KMS-11 (cell line): ENCODE measurements around the gene CHCHD6.

Source experiments
- H2AFZ ChIP-seq: fragments of 200-600 bp; sonication (generic); 2 replicates; pipeline ENCODE4 v1.6.1; 2016; ENCODE audit warnings: antibody characterized with exemption, mixed run types, low read depth
- H3K27ac ChIP-seq: fragments of 200-600 bp; sonication (generic); 2 replicates; pipeline ENCODE4 v1.6.1; 2016; ENCODE audit warnings: mild to moderate bottlenecking, mixed run types
- H3K27me3 ChIP-seq: fragments of 200-600 bp; sonication (generic); 2 replicates; pipeline ENCODE4 v1.6.1; 2017; ENCODE audit warnings: mild to moderate bottlenecking, low read depth, mixed run types, moderate library complexity; ENCODE audit not compliant: insufficient read depth
- H3K36me3 ChIP-seq: fragments of 200-600 bp; sonication (generic); 2 replicates; pipeline ENCODE4 v1.6.1; 2017; ENCODE audit warnings: mild to moderate bottlenecking, mixed run types; ENCODE audit not compliant: insufficient read depth
- H3K4me1 ChIP-seq: fragments of 200-600 bp; sonication (generic); 2 replicates; pipeline ENCODE4 v1.6.1; 2016; ENCODE audit warnings: mild to moderate bottlenecking, low read depth, mixed run types; ENCODE audit not compliant: poor library complexity, severe bottlenecking
- H3K4me2 ChIP-seq: fragments of 200-600 bp; sonication (generic); 2 replicates; pipeline ENCODE4 v1.7.0; 2016; ENCODE audit warnings: mild to moderate bottlenecking, mixed run types
- H3K4me3 ChIP-seq: fragments of 200-600 bp; sonication (generic); IDR thresholded peaks from 2 replicates; pipeline ENCODE4 v1.6.1; 2017; ENCODE audit warnings: low read depth, low read length, mixed read lengths; ENCODE audit not compliant: insufficient read depth
- H3K79me2 ChIP-seq: fragments of 200-600 bp; sonication (generic); 2 replicates; pipeline ENCODE4 v1.6.1; 2016; ENCODE audit warnings: low read depth, mixed run types; ENCODE audit not compliant: insufficient read depth
- H3K9ac ChIP-seq: fragments of 200-600 bp; sonication (generic); 2 replicates; pipeline ENCODE4 v1.6.1; 2016; ENCODE audit warnings: mild to moderate bottlenecking, mixed run types
- H4K20me1 ChIP-seq: fragments of 200-600 bp; sonication (generic); 2 replicates; pipeline ENCODE4 v1.6.1; 2016; ENCODE audit warnings: mild to moderate bottlenecking, mixed run types; ENCODE audit not compliant: insufficient read depth
- TF ChIP-seq, protein P1 (sequence below): fragments of 200-600 bp; sonication (generic); conservative IDR thresholded peaks from 2 replicates; pipeline ENCODE4 v1.6.1; 2017; ENCODE audit warnings: low read depth, mild to moderate bottlenecking, antibody characterized with exemption, low read length, moderate library complexity, mixed read lengths

CHCHD6 gene

DNA sequence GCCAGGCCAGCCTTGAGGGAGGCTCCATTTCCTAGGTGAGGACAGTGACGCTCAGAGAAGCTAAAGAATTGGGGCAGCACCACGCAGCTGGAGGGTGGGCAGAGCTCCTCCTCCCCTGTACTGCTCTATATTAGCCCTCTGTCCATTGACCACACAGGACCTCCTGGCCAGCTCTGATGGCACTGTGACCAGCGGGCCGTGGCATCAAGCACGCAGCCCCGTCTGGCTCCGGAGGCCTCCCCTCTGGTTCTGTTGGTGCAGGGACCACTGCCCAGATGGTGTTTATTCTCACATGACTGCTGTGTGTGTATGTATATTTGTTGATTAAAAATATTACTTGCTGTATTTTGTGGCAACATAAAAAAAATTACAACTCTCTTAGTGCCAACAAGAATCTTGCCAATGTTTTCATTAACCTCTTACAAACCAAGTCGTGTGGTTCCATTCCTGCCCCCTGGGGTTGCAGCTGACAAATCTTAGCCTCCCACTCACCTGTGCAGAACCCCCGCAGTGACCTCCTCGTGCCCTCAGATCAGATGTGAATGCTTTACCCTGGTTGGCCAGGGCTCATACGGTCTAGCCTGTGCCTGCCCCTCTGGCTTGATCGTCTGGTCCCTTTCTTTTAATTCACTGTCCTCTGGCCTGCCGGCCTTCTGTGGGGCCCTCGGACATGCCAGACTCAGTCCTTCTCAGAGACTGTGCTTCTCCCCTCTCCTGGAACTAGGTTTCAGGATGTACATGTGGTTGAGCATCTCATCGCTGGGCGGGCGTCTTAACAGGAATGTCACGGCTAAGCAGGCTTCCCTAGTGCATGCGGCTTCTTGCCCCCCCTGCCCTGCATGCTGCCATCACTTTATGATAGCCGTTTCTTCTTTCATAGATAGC, 14.8 kb downstream of the CHCHD6 start:
- H3K4me2 ChIP-seq, result no peak overlapping the region
- H3K79me2 ChIP-seq, result 0 out of 2 replicates have a peak, but pooled peaks cover 9% of the 10 kb centered on the region
- H3K27me3 ChIP-seq, result no peaks in the 10 kb centered on the region
- TF ChIP-seq, protein P1, sequence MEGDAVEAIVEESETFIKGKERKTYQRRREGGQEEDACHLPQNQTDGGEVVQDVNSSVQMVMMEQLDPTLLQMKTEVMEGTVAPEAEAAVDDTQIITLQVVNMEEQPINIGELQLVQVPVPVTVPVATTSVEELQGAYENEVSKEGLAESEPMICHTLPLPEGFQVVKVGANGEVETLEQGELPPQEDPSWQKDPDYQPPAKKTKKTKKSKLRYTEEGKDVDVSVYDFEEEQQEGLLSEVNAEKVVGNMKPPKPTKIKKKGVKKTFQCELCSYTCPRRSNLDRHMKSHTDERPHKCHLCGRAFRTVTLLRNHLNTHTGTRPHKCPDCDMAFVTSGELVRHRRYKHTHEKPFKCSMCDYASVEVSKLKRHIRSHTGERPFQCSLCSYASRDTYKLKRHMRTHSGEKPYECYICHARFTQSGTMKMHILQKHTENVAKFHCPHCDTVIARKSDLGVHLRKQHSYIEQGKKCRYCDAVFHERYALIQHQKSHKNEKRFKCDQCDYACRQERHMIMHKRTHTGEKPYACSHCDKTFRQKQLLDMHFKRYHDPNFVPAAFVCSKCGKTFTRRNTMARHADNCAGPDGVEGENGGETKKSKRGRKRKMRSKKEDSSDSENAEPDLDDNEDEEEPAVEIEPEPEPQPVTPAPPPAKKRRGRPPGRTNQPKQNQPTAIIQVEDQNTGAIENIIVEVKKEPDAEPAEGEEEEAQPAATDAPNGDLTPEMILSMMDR, result no peak
- no peaks in the 10 kb centered on the region for H4K20me1 ChIP-seq
- no peak overlapping the region for H3K9ac ChIP-seq
- H3K4me1 ChIP-seq, result no peaks in the 10 kb centered on the region
- H3K27ac ChIP-seq, result no peak overlapping the region
- H3K4me3 ChIP-seq, result no peak overlapping the region
- H2AFZ ChIP-seq, result no peak overlapping the region
- no peaks in the 10 kb centered on the region; the same call in 1 of the 2 replicates for H3K36me3 ChIP-seq

DNA sequence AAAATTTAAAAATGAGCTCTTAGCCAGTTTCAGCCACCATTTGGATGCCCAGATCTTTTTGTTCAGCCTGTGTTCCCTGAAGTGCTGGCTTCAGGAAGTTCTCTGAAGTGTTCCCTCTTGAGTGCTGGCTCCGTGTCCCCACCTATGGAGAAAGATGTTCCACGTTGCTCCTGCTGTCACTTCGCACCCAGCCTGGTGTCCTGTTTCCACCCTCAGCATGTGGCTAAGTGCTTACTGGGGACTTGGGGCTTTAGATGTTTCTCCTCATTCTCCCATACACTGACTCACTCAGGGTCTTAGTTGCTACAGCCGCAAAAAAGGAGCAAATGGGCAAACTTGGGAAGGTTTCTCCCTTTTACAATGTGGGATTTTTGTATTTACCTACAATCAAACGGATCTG, 16.6 kb downstream of the CHCHD6 start:
- H4K20me1 ChIP-seq, result no peaks in the 10 kb centered on the region
- H3K4me2 ChIP-seq, result no peak overlapping the region
- H3K79me2 ChIP-seq, result peaks cover 11% of the 10 kb centered on the region; the same call in 1 of the 2 replicates
- no peaks in the 10 kb centered on the region for H3K27me3 ChIP-seq
- no peaks in the 10 kb centered on the region; the same call in 1 of the 2 replicates for H3K36me3 ChIP-seq
- no peak overlapping the region for H2AFZ ChIP-seq
- TF ChIP-seq, protein P1, result no peak
- H3K4me3 ChIP-seq, result no peak overlapping the region
- H3K9ac ChIP-seq, result no peak overlapping the region
- no peaks in the 10 kb centered on the region for H3K4me1 ChIP-seq
- H3K27ac ChIP-seq, result no peak overlapping the region

DNA sequence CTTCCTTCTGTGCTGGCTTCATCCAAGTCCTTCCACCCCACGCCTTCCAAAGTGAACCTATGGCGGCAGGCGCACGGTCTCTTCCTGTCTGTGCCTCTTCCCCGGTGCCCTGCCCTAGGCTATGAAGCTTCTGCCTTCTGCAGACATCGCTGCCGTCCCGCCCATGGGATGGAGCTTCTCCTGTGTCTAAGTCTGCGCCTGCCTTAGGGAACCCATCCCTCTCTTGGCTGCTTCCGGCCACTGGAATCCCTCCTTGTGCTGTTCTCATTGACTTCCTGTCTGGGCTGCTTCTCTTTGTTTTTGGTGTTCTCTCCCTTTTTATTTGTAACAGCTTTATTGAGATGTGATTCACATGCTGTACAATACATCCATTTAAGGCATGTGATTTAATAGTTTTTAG, 17.2 kb downstream of the CHCHD6 start:
- no peak overlapping the region for H3K9ac ChIP-seq
- no peak overlapping the region for H3K27ac ChIP-seq
- H3K4me1 ChIP-seq, result no peaks in the 10 kb centered on the region
- H3K4me3 ChIP-seq, result no peak overlapping the region
- TF ChIP-seq, protein P1, result no peak
- H3K27me3 ChIP-seq, result no peaks in the 10 kb centered on the region
- no peaks in the 10 kb centered on the region; the same call in 1 of the 2 replicates for H3K36me3 ChIP-seq
- no peak overlapping the region for H2AFZ ChIP-seq
- H4K20me1 ChIP-seq, result no peaks in the 10 kb centered on the region
- H3K79me2 ChIP-seq, result peaks cover 11% of the 10 kb centered on the region; the same call in 1 of the 2 replicates
- no peak overlapping the region for H3K4me2 ChIP-seq

DNA sequence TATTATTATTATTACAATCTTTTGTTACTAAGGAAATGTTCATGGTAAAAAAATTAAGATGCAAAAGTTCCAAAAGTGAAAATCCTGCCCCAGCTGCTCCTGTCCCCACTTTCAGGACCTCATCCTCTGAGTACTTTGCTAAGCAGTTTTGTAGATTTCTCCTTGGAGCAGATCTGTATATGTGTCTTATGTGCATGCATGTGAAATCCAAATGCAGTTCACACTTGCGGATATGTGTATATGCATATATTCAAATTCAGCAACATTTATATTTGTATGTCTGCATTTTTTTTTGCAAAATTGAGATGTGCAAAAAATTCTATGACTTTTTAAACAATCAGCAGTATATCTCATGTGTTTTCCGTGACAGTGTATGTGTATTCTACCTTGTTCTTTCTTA, 19.2 kb downstream of the CHCHD6 start:
- Histone ChIP-seq H3K36me3 (no peaks in the 10 kb centered on the region; the same call in 1 of the 2 replicates), H3K27ac (no peak overlapping the region), H3K9ac (no peak overlapping the region), H3K79me2 (peaks cover 11% of the 10 kb centered on the region; the same call in 1 of the 2 replicates), H3K4me1 (no peaks in the 10 kb centered on the region), H3K4me3 (no peak overlapping the region), H3K4me2 (no peak overlapping the region), H4K20me1 (no peaks in the 10 kb centered on the region), H2AFZ (no peak overlapping the region), H3K27me3 (no peaks in the 10 kb centered on the region)
- TF ChIP-seq, protein P1, result no peak
